SK-N-MC (cell line): ENCODE data around the gene LAMC2.

Source experiments
- EZH2 ChIP-seq: fragments of 200-600 bp; sonication (generic); IDR thresholded peaks from one replicate; pipeline ENCODE4 v1.6.1; 2017; ENCODE audit warnings: antibody characterized with exemption
- FOXP2 ChIP-seq: optimal IDR thresholded peaks from 2 replicates; pipeline ENCODE3; 2011; ENCODE audit warnings: mild to moderate bottlenecking, moderate library complexity; ENCODE audit not compliant: insufficient read depth; ENCODE audit errors: extremely low read length, control extremely low read depth
- POLR2AphosphoS5 ChIP-seq: IDR thresholded peaks from 2 replicates; pipeline ENCODE4 v1.6.1; 2012; ENCODE audit warnings: mild to moderate bottlenecking, low read depth, low read length, borderline replicate concordance

DNA sequence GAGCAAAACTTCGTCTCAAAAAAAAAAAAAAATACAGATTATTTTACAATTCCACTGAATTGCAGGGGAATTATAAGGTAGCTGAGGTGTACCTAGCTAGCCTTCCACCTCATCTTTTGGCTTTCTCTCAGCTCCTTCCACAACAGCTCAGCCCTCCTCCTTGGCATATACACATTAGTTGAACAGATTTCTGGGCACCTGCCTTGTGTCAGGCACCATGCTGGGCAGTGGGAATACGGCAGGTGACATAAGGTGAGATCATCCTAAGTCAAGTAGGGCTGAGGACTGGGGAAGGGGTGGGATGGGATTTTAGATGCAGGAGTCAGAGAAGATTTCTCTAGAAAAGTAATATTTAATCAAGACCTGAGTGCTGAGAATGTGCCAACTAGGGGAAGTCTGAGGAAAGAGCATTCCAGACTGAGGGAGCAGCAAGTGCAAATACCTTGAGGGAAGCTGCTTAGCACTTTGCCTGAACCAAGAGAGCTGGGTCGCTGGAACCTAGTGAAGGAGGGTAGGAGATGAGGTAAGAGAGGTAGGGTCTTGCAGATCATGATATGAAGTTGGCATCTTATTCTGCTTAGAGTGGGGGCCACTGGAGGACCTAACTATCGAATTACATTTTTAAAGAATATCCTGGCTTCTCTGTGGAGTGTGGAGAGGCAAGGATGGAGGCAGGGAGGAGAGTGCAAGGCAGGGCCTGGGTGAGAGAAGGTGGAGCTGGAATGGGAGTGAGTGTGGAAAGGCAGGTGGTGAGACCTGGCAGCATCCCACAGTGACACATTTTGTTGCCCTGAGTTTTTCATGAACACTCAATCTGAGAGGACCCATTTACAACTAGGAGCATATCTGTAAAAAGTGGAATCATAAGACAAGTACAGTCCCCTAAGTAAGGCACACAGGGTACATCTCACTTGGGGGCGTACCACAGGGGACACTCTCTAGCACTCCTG lies 28.2 kb downstream of the LAMC2 start:
- TF ChIP-seq POLR2AphosphoS5 (no peak), FOXP2 (no peak), EZH2 (no peak)
